ENCODE results near the gene FRMD3.
A peak's percentile ranks its signal among the peaks of the same experiment; 100 is the strongest.

Gene FRMD3

GRCh38 chr9:83342731-83343130 lies 195.5 kb downstream of the FRMD3 start:
- Histone ChIP-seq H3K79me1 (ENCODE audit: low read length) (no peaks in the 10 kb centered on the region), H3K27ac (ENCODE audit: low read depth, low read length) (no peak overlapping the region), H2AFZ (ENCODE audit: insufficient read depth, low read length, poor library complexity) (no peak overlapping the region), H2AK5ac (ENCODE audit: low read length) (no peak overlapping the region), H3K14ac (ENCODE audit: low read length) (no peak overlapping the region), H4K91ac (ENCODE audit: low read depth, low read length) (no peak overlapping the region), H4K8ac (ENCODE audit: low read depth, low read length) (no peak overlapping the region), H2BK5ac (ENCODE audit: low read depth, low read length, poor library complexity) (peak overlapping the region; percentile 52), H3K4ac (ENCODE audit: low read depth, low read length) (no peak overlapping the region), H3K36me3 (ENCODE audit: control insufficient read depth in 1 of 2, insufficient read depth in 2 of 2, low read length in 2 of 2) (no peaks in the 10 kb centered on the region), H3K23ac (ENCODE audit: low read length) (no peak overlapping the region), H2BK120ac (ENCODE audit: insufficient read depth, low read length, poor library complexity) (no peak overlapping the region), H3K9ac (ENCODE audit: low read length) (no peak overlapping the region), H3K79me2 (ENCODE audit: control insufficient read depth, insufficient read depth, low read length, poor library complexity) (no peaks in the 10 kb centered on the region), H3K18ac (ENCODE audit: low read length) (no peak overlapping the region), H3K27me3 (ENCODE audit: insufficient read depth, low read length) (no peaks in the 10 kb centered on the region), H3K4me3 (ENCODE audit: low read depth, low read length) (no peak overlapping the region), H2BK12ac (ENCODE audit: low read length) (no peak overlapping the region), H3K4me2 (ENCODE audit: low read length) (no peak overlapping the region), H3K9me3 (ENCODE audit: insufficient read depth, low read depth, low read length) (peaks cover 2% of the 10 kb centered on the region), H3K4me1 (ENCODE audit: control insufficient read depth in 1 of 2, insufficient read depth in 2 of 2, low read length in 2 of 2) (peaks cover 8 to 10% of the 10 kb centered on the region in 2 experiments), H4K12ac (ENCODE audit: low read depth, low read length) (no peak overlapping the region)
- DNase-seq: peak; percentile 56 to 87
- no CpG with 5 or more reads among the region's 3 CpGs for WGBS (ENCODE audit: extremely low coverage, insufficient coverage, insufficient read length)

GRCh38 chr9:83342006-83342405 lies 196.2 kb downstream of the FRMD3 start:
- H3K79me2 ChIP-seq (ENCODE audit: control insufficient read depth, insufficient read depth, low read length, poor library complexity): no peaks in the 10 kb centered on the region
- no peaks in the 10 kb centered on the region for H3K79me1 ChIP-seq (ENCODE audit: low read length)
- no peak overlapping the region for H3K4ac ChIP-seq (ENCODE audit: low read depth, low read length)
- no peak overlapping the region for H3K23ac ChIP-seq (ENCODE audit: low read length)
- H4K91ac ChIP-seq (ENCODE audit: low read depth, low read length): no peak overlapping the region
- H3K4me3 ChIP-seq (ENCODE audit: low read depth, low read length): no peak overlapping the region
- WGBS (ENCODE audit: extremely low coverage, insufficient coverage, insufficient read length): no CpG with 5 or more reads among the region's 3 CpGs
- no peak for DNase-seq
- no peak overlapping the region for H3K4me2 ChIP-seq (ENCODE audit: low read length)
- no peak overlapping the region for H2BK12ac ChIP-seq (ENCODE audit: low read length)
- H3K36me3 ChIP-seq (ENCODE audit: control insufficient read depth in 1 of 2, insufficient read depth in 2 of 2, low read length in 2 of 2): no peaks in the 10 kb centered on the region
- H3K9me3 ChIP-seq (ENCODE audit: insufficient read depth, low read depth, low read length): peaks cover 2% of the 10 kb centered on the region
- H2AFZ ChIP-seq (ENCODE audit: insufficient read depth, low read length, poor library complexity): no peak overlapping the region
- H2BK120ac ChIP-seq (ENCODE audit: insufficient read depth, low read length, poor library complexity): no peak overlapping the region
- H4K8ac ChIP-seq (ENCODE audit: low read depth, low read length): no peak overlapping the region
- H3K27me3 ChIP-seq (ENCODE audit: insufficient read depth, low read length): no peaks in the 10 kb centered on the region
- no peak overlapping the region for H2AK5ac ChIP-seq (ENCODE audit: low read length)
- no peak overlapping the region for H4K12ac ChIP-seq (ENCODE audit: low read depth, low read length)
- H2BK5ac ChIP-seq (ENCODE audit: low read depth, low read length, poor library complexity): no peak overlapping the region
- H3K27ac ChIP-seq (ENCODE audit: low read depth, low read length): no peak overlapping the region
- no peak overlapping the region for H3K14ac ChIP-seq (ENCODE audit: low read length)
- no peak overlapping the region for H3K18ac ChIP-seq (ENCODE audit: low read length)
- H3K4me1 ChIP-seq (ENCODE audit: control insufficient read depth in 1 of 2, insufficient read depth in 2 of 2, low read length in 2 of 2): peaks cover 8 to 10% of the 10 kb centered on the region in 2 experiments
- no peak overlapping the region for H3K9ac ChIP-seq (ENCODE audit: low read length)

DNA sequence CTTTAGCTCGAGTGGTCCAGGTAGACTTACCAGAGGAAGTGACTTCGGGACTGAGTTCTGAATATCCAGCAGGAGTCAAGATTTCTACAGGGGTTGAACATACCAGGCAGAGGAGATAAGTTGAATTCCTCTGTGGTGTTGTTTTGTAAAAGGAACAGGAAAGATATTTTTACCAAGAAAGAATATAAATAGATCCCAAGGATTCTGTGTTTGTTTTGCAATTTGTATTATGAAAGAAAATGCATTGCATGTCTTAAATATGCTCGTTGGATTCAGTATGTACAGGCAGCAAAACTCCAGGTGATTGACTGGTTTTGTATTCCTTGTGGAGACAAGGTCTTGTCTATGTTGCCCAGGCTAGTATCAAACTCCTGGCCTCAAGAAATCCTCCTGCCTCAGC lies 197.8 kb downstream of the FRMD3 start:
- H3K14ac ChIP-seq (ENCODE audit: low read length): no peak overlapping the region
- H2AFZ ChIP-seq (ENCODE audit: insufficient read depth, low read length, poor library complexity): no peak overlapping the region
- no peak overlapping the region for H2BK5ac ChIP-seq (ENCODE audit: low read depth, low read length, poor library complexity)
- no peak overlapping the region for H3K18ac ChIP-seq (ENCODE audit: low read length)
- H4K12ac ChIP-seq (ENCODE audit: low read depth, low read length): no peak overlapping the region
- no peak overlapping the region for H2BK120ac ChIP-seq (ENCODE audit: insufficient read depth, low read length, poor library complexity)
- H3K79me2 ChIP-seq (ENCODE audit: control insufficient read depth, insufficient read depth, low read length, poor library complexity): no peaks in the 10 kb centered on the region
- H3K4ac ChIP-seq (ENCODE audit: low read depth, low read length): no peak overlapping the region
- no peaks in the 10 kb centered on the region for H3K79me1 ChIP-seq (ENCODE audit: low read length)
- no peak overlapping the region for H4K8ac ChIP-seq (ENCODE audit: low read depth, low read length)
- no peaks in the 10 kb centered on the region for H3K36me3 ChIP-seq (ENCODE audit: control insufficient read depth in 1 of 2, insufficient read depth in 2 of 2, low read length in 2 of 2)
- no peak overlapping the region for H3K9ac ChIP-seq (ENCODE audit: low read length)
- no CpG with 5 or more reads among the region's 3 CpGs for WGBS (ENCODE audit: extremely low coverage, insufficient coverage, insufficient read length)
- H3K23ac ChIP-seq (ENCODE audit: low read length): no peak overlapping the region
- H2BK12ac ChIP-seq (ENCODE audit: low read length): no peak overlapping the region
- peaks cover 4% of the 10 kb centered on the region for H3K9me3 ChIP-seq (ENCODE audit: insufficient read depth, low read depth, low read length)
- H3K4me1 ChIP-seq (ENCODE audit: control insufficient read depth in 1 of 2, insufficient read depth in 2 of 2, low read length in 2 of 2): peaks cover 8 to 10% of the 10 kb centered on the region in 2 experiments
- no peaks in the 10 kb centered on the region for H3K27me3 ChIP-seq (ENCODE audit: insufficient read depth, low read length)
- no peak overlapping the region for H3K4me2 ChIP-seq (ENCODE audit: low read length)
- no peak overlapping the region for H3K27ac ChIP-seq (ENCODE audit: low read depth, low read length)
- no peak overlapping the region for H4K91ac ChIP-seq (ENCODE audit: low read depth, low read length)
- DNase-seq: peak in 1 of 2 donors; percentile 80
- H2AK5ac ChIP-seq (ENCODE audit: low read length): no peak overlapping the region
- no peak overlapping the region for H3K4me3 ChIP-seq (ENCODE audit: low read depth, low read length)

GRCh38 chr9:83339435-83339834 lies 198.8 kb downstream of the FRMD3 start:
- WGBS (ENCODE audit: extremely low coverage, insufficient coverage, insufficient read length): no CpG with 5 or more reads among the region's 1 CpG
- H4K8ac ChIP-seq (ENCODE audit: low read depth, low read length): no peak overlapping the region

More at GRCh38 chr9:83339435-83339834, 198.8 kb downstream of the FRMD3 start:
- Histone ChIP-seq H4K91ac (ENCODE audit: low read depth, low read length) (no peak overlapping the region), H3K18ac (ENCODE audit: low read length) (no peak overlapping the region), H3K36me3 (ENCODE audit: control insufficient read depth in 1 of 2, insufficient read depth in 2 of 2, low read length in 2 of 2) (no peaks in the 10 kb centered on the region), H2BK120ac (ENCODE audit: insufficient read depth, low read length, poor library complexity) (no peak overlapping the region), H3K9ac (ENCODE audit: low read length) (no peak overlapping the region), H3K4me1 (ENCODE audit: control insufficient read depth in 1 of 2, insufficient read depth in 2 of 2, low read length in 2 of 2) (peaks cover 8 to 10% of the 10 kb centered on the region in 2 experiments), H3K27me3 (ENCODE audit: insufficient read depth, low read length) (no peaks in the 10 kb centered on the region), H3K79me2 (ENCODE audit: control insufficient read depth, insufficient read depth, low read length, poor library complexity) (no peaks in the 10 kb centered on the region), H3K27ac (ENCODE audit: low read depth, low read length) (no peak overlapping the region), H3K14ac (ENCODE audit: low read length) (no peak overlapping the region), H4K12ac (ENCODE audit: low read depth, low read length) (no peak overlapping the region), H3K4me3 (ENCODE audit: low read depth, low read length) (no peak overlapping the region), H3K4me2 (ENCODE audit: low read length) (no peak overlapping the region), H3K23ac (ENCODE audit: low read length) (no peak overlapping the region), H3K4ac (ENCODE audit: low read depth, low read length) (no peak overlapping the region), H2AFZ (ENCODE audit: insufficient read depth, low read length, poor library complexity) (no peak overlapping the region), H2BK5ac (ENCODE audit: low read depth, low read length, poor library complexity) (no peak overlapping the region), H2AK5ac (ENCODE audit: low read length) (no peak overlapping the region), H3K79me1 (ENCODE audit: low read length) (no peaks in the 10 kb centered on the region), H3K9me3 (ENCODE audit: insufficient read depth, low read depth, low read length) (peaks cover 4% of the 10 kb centered on the region), H2BK12ac (ENCODE audit: low read length) (no peak overlapping the region)
- DNase-seq: peak; percentile 67 to 84
